GM12878 (cell line): ENCODE results near the gene ADPRS. TPM values are rescaled to one million over a fixed set of nuclear protein-coding genes. Genes with fewer than 3 reads are reported as not detected.

Experiments
- ATAC-seq: fragments of 200-7000 bp; cut with Tn5 transposase; 3 replicates; pipeline ENCODE4 v1.9.1; 2020; ENCODE audit warnings: mild to moderate bottlenecking, moderate library complexity
- BruUV-seq: library from RNA; stranded (reverse); fragments of 400-500 nt; replicated peaks from 2 replicates; lab custom pipeline; 2021; lab: Mats Ljungman, UMichigan
- CTCF ChIA-PET: fragments of 300-600 bp; sonication (Branson Sonifier 250); formaldehyde crosslinking; extraction: SDS; loops from one replicate; lab custom pipeline; 2021; ENCODE audit warnings: inconsistent platforms; lab: Yijun Ruan, JAX
- POLR2A ChIA-PET: fragments of 350-600 bp; formaldehyde crosslinking; extraction: SDS; loops from one replicate; lab custom pipeline; 2021; ENCODE audit warnings: inconsistent platforms; lab: Charles Lee
- RAD21 ChIA-PET: fragments of 300-600 bp; sonication (Branson Sonifier 250); formaldehyde crosslinking; loops from one replicate; lab custom pipeline; 2023; ENCODE audit warnings: antibody characterized with exemption; ENCODE audit not compliant: unreplicated experiment; lab: Charles Lee
- SMC1A ChIA-PET: fragments of 300-600 bp; sonication (Branson Sonifier 250); formaldehyde crosslinking; loops from one replicate; lab custom pipeline; 2023; ENCODE audit not compliant: unreplicated experiment, uncharacterized antibody; lab: Charles Lee
- DNase-seq: peaks from one replicate; pipeline ENCODE4 v3.0.0-alpha.2; 2011; ENCODE audit warnings: low read depth, low spot score
- FAIRE-seq: peaks from 3 replicates; lab custom pipeline; 2011; peaks lifted over from hg19 to GRCh38; lab: Jason Lieb, UNC
- H2AFZ ChIP-seq: 2 replicates; pipeline ENCODE4 v1.6.0; 2011; ENCODE audit warnings: low read depth, low read length, control low read depth; ENCODE audit not compliant: control insufficient read depth
- H3K27ac ChIP-seq: 2 replicates; pipeline ENCODE4 v1.5.1; 2011; ENCODE audit warnings: control low read depth; ENCODE audit not compliant: control insufficient read depth, insufficient read depth
- H3K27me3 ChIP-seq, 2 experiments: replicated peaks in 1 of 2; 2 replicates each; pipeline versions ENCODE4 v1.6.0 to v1.6.1; 2011; ENCODE audit warnings: low read length in 1 of 2; ENCODE audit not compliant: control insufficient read depth in 2 of 2, insufficient read depth in 2 of 2
- H3K36me3 ChIP-seq, 2 experiments: 2 replicates each; pipeline ENCODE4 v1.5.1; 2011; ENCODE audit warnings: low read length in 1 of 2; ENCODE audit not compliant: control insufficient read depth in 2 of 2, insufficient read depth in 2 of 2
- H3K4me1 ChIP-seq: 2 replicates; pipeline ENCODE4 v1.6.1; 2011; ENCODE audit warnings: mild to moderate bottlenecking, low read length, moderate library complexity, mixed read lengths; ENCODE audit not compliant: control insufficient read depth, insufficient read depth
- H3K4me2 ChIP-seq: 2 replicates; pipeline ENCODE4 v1.6.0; 2011; ENCODE audit warnings: control low read depth; ENCODE audit not compliant: control insufficient read depth, insufficient read depth
- H3K4me3 ChIP-seq: fragments of 200-600 bp; sonication (generic); 2 replicates; pipeline ENCODE4 v1.5.1; 2016
- H3K79me2 ChIP-seq: 2 replicates; pipeline ENCODE4 v1.6.0; 2011; ENCODE audit warnings: low read length; ENCODE audit not compliant: control insufficient read depth, insufficient read depth
- H3K9ac ChIP-seq: 2 replicates; pipeline ENCODE4 v1.8.0; 2011; ENCODE audit warnings: low read length, control low read depth, mixed read lengths; ENCODE audit not compliant: control insufficient read depth, insufficient read depth
- H3K9me3 ChIP-seq: replicated peaks from 3 replicates; pipeline ENCODE4 v1.5.1; 2011; ENCODE audit warnings: mild to moderate bottlenecking, low read length; ENCODE audit not compliant: control insufficient read depth, insufficient read depth
- H4K20me1 ChIP-seq: 2 replicates; pipeline ENCODE4 v1.6.0; 2011; ENCODE audit not compliant: control insufficient read depth, insufficient read depth
- HDAC6 ChIP-seq: fragments of 200-600 bp; sonication (generic); IDR thresholded peaks from one replicate; pipeline ENCODE4 v1.8.0; 2017; ENCODE audit warnings: antibody characterized with exemption; ENCODE audit not compliant: unreplicated experiment
- RAD51 ChIP-seq: fragments of 450-650 bp; IDR thresholded peaks from 2 replicates; pipeline ENCODE4 v1.6.1; 2016; ENCODE audit warnings: moderate library complexity, mild to moderate bottlenecking, inconsistent platforms
- SIN3A ChIP-seq: IDR thresholded peaks from 2 replicates; pipeline ENCODE4 v1.6.1; 2012; ENCODE audit warnings: low read depth, low read length, improper control_type of control experiment
- SMAD1 ChIP-seq: fragments of 450-650 bp; IDR thresholded peaks from 2 replicates; pipeline ENCODE4 v1.6.1; 2018; ENCODE audit warnings: mild to moderate bottlenecking, low read depth; ENCODE audit not compliant: partially characterized antibody
- SMARCA5 ChIP-seq: fragments of 450-650 bp; IDR thresholded peaks from 2 replicates; pipeline ENCODE4 v1.6.1; 2017; ENCODE audit warnings: mild to moderate bottlenecking
- USF1 ChIP-seq: IDR thresholded peaks from 2 replicates; pipeline ENCODE4 v1.6.1; 2011; ENCODE audit warnings: borderline replicate concordance, low read depth, mild to moderate bottlenecking, moderate library complexity, mixed read lengths, low read length; ENCODE audit not compliant: insufficient read depth; ENCODE audit errors: extremely low read length
- WGBS: methylation state at CpG from one replicate; pipeline ENCODE4 v1.1.6; 2016; ENCODE audit warnings: low lambda C conversion rate; ENCODE audit not compliant: insufficient replicate concordance, insufficient coverage; ENCODE audit errors: missing lambda C conversion rate; 5-methylcytosine and 5-hydroxymethylcytosine counted together
- in situ Hi-C: fragments of 300-500 bp; cut with MboI; formaldehyde crosslinking; loops from 9 replicates; pipeline ENCODE4 v1.14.3; 2018; ENCODE audit warnings: mixed read lengths
- intact Hi-C: fragments of 100-400 bp; cut with micrococcal nuclease; formaldehyde crosslinking; loops from one replicate; pipeline ENCODE4 v1.14.2; 2022; ENCODE audit not compliant: unreplicated experiment
- polyA plus RNA-seq, 11 experiments: library from polyadenylated mRNA; depleted of rRNA in 4 of 11; unstranded in 6 of 11; stranded (reverse) in 5 of 11; fragments of >200 nt; fragmentation: Nextera tagmentation in 4 of 11; fragmentation: Illumina TruSeq in 1 of 11; extraction: Ambion mirVana in 4 of 11; extraction: Trizol in 1 of 11; gene quantifications; 1 replicate in 1 of 11; 2 replicates in 10 of 11; pipeline versions ENCODE4 v1.2.1 to v1.2.3, GENCODE V29; 2011 to 2016; ENCODE audit warnings: inconsistent platforms in 2 of 11, missing spikeins in 2 of 11, low read depth in 1 of 11
- total RNA-seq, 4 experiments: library from RNA; depleted of rRNA in 3 of 4; stranded (reverse); fragments of >200 nt in 3 of 4; fragmentation: Illumina TruSeq in 1 of 4; extraction: Trizol in 1 of 4; gene quantifications; 2 replicates each; pipeline versions ENCODE4 v1.2.1 to v1.2.3, GENCODE V29; 2013 to 2021
- TF ChIP-seq, protein P1 (sequence below): fragments of 450-650 bp; IDR thresholded peaks from 2 replicates; pipeline ENCODE4 v1.6.1; 2017; ENCODE audit warnings: mild to moderate bottlenecking, moderate library complexity
- TF ChIP-seq, protein P2 (sequence below): IDR thresholded peaks from 2 replicates; pipeline ENCODE4 v1.6.1; 2011; ENCODE audit warnings: low read depth, mild to moderate bottlenecking, low read length, moderate library complexity, borderline replicate concordance; ENCODE audit errors: extremely low read depth
- TF ChIP-seq, protein P3 (sequence below): fragments of 450-650 bp; IDR thresholded peaks from 2 replicates; pipeline ENCODE4 v1.6.1; 2017; ENCODE audit warnings: low read depth, mild to moderate bottlenecking, moderate library complexity
- TF ChIP-seq, protein P4 (sequence below): fragments of 450-650 bp; IDR thresholded peaks from 2 replicates; pipeline ENCODE4 v1.6.1; 2016; ENCODE audit warnings: mild to moderate bottlenecking

ADPRS gene
- total and polyA plus RNA-seq, 10 of the 15 experiments (the other 5 are each of a cell fraction or from before 2014, with no cell fraction given), result 7.6 to 57.6 (median 39.1) TPM

DNA sequence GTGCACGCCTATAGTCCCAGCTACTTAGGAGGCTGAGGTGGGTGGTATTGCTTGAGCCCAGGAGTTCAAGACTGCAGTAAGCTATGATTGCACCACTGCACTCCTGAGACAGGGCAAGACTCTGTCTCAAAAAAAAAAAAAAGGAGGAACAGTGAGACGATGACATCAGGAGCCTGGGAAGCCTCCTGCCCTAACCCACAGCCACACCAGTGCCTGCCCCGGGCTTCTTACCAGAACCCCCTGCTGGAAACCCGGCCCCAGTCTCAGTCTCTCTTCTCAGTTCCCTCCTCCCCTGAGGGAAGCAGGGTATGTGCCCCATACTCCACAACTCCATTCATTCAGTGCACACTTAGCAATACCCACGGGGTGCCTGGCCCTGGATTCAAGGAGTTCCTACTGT lies 27.2 kb downstream of the ADPRS start (continued):
- TF ChIP-seq, protein P1, sequence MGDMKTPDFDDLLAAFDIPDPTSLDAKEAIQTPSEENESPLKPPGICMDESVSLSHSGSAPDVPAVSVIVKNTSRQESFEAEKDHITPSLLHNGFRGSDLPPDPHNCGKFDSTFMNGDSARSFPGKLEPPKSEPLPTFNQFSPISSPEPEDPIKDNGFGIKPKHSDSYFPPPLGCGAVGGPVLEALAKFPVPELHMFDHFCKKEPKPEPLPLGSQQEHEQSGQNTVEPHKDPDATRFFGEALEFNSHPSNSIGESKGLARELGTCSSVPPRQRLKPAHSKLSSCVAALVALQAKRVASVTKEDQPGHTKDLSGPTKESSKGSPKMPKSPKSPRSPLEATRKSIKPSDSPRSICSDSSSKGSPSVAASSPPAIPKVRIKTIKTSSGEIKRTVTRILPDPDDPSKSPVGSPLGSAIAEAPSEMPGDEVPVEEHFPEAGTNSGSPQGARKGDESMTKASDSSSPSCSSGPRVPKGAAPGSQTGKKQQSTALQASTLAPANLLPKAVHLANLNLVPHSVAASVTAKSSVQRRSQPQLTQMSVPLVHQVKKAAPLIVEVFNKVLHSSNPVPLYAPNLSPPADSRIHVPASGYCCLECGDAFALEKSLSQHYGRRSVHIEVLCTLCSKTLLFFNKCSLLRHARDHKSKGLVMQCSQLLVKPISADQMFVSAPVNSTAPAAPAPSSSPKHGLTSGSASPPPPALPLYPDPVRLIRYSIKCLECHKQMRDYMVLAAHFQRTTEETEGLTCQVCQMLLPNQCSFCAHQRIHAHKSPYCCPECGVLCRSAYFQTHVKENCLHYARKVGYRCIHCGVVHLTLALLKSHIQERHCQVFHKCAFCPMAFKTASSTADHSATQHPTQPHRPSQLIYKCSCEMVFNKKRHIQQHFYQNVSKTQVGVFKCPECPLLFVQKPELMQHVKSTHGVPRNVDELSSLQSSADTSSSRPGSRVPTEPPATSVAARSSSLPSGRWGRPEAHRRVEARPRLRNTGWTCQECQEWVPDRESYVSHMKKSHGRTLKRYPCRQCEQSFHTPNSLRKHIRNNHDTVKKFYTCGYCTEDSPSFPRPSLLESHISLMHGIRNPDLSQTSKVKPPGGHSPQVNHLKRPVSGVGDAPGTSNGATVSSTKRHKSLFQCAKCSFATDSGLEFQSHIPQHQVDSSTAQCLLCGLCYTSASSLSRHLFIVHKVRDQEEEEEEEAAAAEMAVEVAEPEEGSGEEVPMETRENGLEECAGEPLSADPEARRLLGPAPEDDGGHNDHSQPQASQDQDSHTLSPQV, result no peak
- TF ChIP-seq, all 136 proteins: peak for 0

- H2AFZ ChIP-seq, result no peak overlapping the region
- SMC1A ChIA-PET, result interaction anchor here (1.0 kb wide), 1 partner anchor 18 kb away, joined by 3 read pairs; no protein-coding TSS in a partner anchor
- no peaks in the 10 kb centered on the region for H3K79me2 ChIP-seq
- FAIRE-seq (no peak), ATAC-seq (no peak), DNase-seq (no peak)
- in situ Hi-C loops (no loop called here), intact Hi-C loops (no loop called here)
- POLR2A ChIA-PET, result no interaction called here
- no peak overlapping the region for H3K27ac ChIP-seq
- no peak overlapping the region for H3K4me2 ChIP-seq
- H3K9me3 ChIP-seq, result no peaks in the 10 kb centered on the region
- RAD21 ChIA-PET, result interaction anchor here (0.9 to 1.3 kb wide), 3 partner anchors 14 to 71 kb away, joined by 3 to 4 read pairs (median 3); no protein-coding TSS in a partner anchor
- CTCF ChIA-PET, result interaction anchor here (1.0 kb wide), 1 partner anchor 18 kb away, joined by 4 read pairs; no protein-coding TSS in a partner anchor
- no peaks in the 10 kb centered on the region; a peak in 2 of 4 replicates for H3K27me3 ChIP-seq
- no peaks in the 10 kb centered on the region for H3K4me1 ChIP-seq
- H3K36me3 ChIP-seq, result no peaks in the 10 kb centered on the region
- H3K9ac ChIP-seq, result no peak overlapping the region
- 51% methylated on average over 5 of the region's 5 CpGs for WGBS
- no peak overlapping the region for H3K4me3 ChIP-seq
- H4K20me1 ChIP-seq, result no peaks in the 10 kb centered on the region
- BruUV-seq, result no TSS peak
- TF ChIP-seq, protein P2, sequence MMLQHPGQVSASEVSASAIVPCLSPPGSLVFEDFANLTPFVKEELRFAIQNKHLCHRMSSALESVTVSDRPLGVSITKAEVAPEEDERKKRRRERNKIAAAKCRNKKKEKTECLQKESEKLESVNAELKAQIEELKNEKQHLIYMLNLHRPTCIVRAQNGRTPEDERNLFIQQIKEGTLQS, result no peak
- TF ChIP-seq SIN3A (no peak), RAD51 (no peak), HDAC6 (no peak), SMAD1 (no peak), SMARCA5 (no peak), USF1 (no peak)
- TF ChIP-seq, protein P3, sequence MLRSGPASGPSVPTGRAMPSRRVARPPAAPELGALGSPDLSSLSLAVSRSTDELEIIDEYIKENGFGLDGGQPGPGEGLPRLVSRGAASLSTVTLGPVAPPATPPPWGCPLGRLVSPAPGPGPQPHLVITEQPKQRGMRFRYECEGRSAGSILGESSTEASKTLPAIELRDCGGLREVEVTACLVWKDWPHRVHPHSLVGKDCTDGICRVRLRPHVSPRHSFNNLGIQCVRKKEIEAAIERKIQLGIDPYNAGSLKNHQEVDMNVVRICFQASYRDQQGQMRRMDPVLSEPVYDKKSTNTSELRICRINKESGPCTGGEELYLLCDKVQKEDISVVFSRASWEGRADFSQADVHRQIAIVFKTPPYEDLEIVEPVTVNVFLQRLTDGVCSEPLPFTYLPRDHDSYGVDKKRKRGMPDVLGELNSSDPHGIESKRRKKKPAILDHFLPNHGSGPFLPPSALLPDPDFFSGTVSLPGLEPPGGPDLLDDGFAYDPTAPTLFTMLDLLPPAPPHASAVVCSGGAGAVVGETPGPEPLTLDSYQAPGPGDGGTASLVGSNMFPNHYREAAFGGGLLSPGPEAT, result no peak
- TF ChIP-seq, protein P4, sequence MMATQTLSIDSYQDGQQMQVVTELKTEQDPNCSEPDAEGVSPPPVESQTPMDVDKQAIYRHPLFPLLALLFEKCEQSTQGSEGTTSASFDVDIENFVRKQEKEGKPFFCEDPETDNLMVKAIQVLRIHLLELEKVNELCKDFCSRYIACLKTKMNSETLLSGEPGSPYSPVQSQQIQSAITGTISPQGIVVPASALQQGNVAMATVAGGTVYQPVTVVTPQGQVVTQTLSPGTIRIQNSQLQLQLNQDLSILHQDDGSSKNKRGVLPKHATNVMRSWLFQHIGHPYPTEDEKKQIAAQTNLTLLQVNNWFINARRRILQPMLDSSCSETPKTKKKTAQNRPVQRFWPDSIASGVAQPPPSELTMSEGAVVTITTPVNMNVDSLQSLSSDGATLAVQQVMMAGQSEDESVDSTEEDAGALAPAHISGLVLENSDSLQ, result no peak
These were observed 28.2 kb downstream of the ADPRS start for GRCh38 chr1:36116901-36117300.
